Lower lobe of right lung (tissue), 2 donors: ENCODE results near the gene DCHS1. TPM values are rescaled to one million over a fixed set of nuclear protein-coding genes. Genes with fewer than 3 reads are reported as not detected.
A peak's percentile ranks its signal among the peaks of the same experiment; 100 is the strongest.

Source experiments
- ATAC-seq, 2 donors: fragments of 200-7000 bp; cut with Tn5 transposase; one replicate each; pipeline ENCODE4 v1.9.1; 2020 to 2022; ENCODE audit warnings: mild to moderate bottlenecking in 2 of 2, moderate library complexity in 2 of 2
- DNase-seq: peaks from one replicate; pipeline ENCODE4 v3.0.0-alpha.2; 2020
- H3K27ac ChIP-seq: fragments of 200-600 bp; one replicate; pipeline ENCODE4 v1.8.0; 2022
- H3K27me3 ChIP-seq: fragments of 200-600 bp; one replicate; pipeline ENCODE4 v1.8.0; 2022; ENCODE audit warnings: low read depth
- H3K36me3 ChIP-seq: fragments of 200-600 bp; one replicate; pipeline ENCODE4 v1.8.0; 2022; ENCODE audit warnings: mild to moderate bottlenecking
- H3K4me1 ChIP-seq: fragments of 200-600 bp; one replicate; pipeline ENCODE4 v1.8.0; 2022
- H3K4me3 ChIP-seq: fragments of 200-600 bp; one replicate; pipeline ENCODE4 v1.8.0; 2022; ENCODE audit warnings: mild to moderate bottlenecking
- H3K9me3 ChIP-seq: fragments of 200-600 bp; one replicate; pipeline ENCODE4 v1.8.0; 2022
- intact Hi-C: fragments of 100-400 bp; cut with DNase I; formaldehyde crosslinking; loops from one replicate; pipeline ENCODE4 v1.11.0; 2022
- total RNA-seq: library from RNA; stranded (reverse); fragmentation: NEBNext Ultra II Directional; extraction: Animal tissue kit (Norgen Biotek cat#: 25700); gene quantifications from one replicate; pipeline ENCODE4 v1.2.1, GENCODE V29; 2021
- TF ChIP-seq, protein P1 (sequence below): fragments of 200-600 bp; IDR thresholded peaks from one replicate; pipeline ENCODE4 v1.8.0; 2022; ENCODE audit warnings: antibody characterized with exemption, mild to moderate bottlenecking
- donor health status: DM: no; HTN: yes; CAD: no; lungs with severe emphysema.

DCHS1 gene
- total RNA-seq, 1 donor from 2014 or later, result 23.2 TPM

GRCh38 chr11:6594142-6594768 lies 61.4 kb downstream of the DCHS1 start:
- Histone ChIP-seq H3K4me3 (no peak overlapping the region), H3K27ac (no peak overlapping the region), H3K9me3 (no peaks in the 10 kb centered on the region), H3K36me3 (peaks cover 54% of the 10 kb centered on the region), H3K4me1 (no peaks in the 10 kb centered on the region), H3K27me3 (no peaks in the 10 kb centered on the region)
- intact Hi-C loops, result no loop called here
- TF ChIP-seq, protein P1, sequence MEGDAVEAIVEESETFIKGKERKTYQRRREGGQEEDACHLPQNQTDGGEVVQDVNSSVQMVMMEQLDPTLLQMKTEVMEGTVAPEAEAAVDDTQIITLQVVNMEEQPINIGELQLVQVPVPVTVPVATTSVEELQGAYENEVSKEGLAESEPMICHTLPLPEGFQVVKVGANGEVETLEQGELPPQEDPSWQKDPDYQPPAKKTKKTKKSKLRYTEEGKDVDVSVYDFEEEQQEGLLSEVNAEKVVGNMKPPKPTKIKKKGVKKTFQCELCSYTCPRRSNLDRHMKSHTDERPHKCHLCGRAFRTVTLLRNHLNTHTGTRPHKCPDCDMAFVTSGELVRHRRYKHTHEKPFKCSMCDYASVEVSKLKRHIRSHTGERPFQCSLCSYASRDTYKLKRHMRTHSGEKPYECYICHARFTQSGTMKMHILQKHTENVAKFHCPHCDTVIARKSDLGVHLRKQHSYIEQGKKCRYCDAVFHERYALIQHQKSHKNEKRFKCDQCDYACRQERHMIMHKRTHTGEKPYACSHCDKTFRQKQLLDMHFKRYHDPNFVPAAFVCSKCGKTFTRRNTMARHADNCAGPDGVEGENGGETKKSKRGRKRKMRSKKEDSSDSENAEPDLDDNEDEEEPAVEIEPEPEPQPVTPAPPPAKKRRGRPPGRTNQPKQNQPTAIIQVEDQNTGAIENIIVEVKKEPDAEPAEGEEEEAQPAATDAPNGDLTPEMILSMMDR, result no peak
- DNase-seq, result no peak
- ATAC-seq, result no peak

DNA sequence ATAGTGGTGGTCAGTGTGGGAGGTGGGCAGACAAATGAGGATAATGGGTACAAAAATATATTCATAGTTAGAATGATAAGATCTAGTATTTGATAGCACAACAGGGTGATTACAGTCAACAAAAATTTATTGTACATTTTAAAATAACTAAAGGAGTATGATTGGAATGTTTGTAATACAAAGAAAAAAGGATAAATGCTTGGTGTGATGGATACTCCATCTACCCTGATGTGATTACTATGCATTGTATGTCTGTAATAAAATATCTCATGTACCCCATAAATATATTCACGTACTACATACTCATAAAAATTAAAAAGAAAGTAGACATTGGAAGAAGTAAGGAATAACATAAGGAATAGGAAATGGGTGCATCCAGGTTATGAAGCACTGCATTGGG lies 67.6 kb downstream of the DCHS1 start:
- peaks cover 18% of the 10 kb centered on the region for H3K9me3 ChIP-seq
- H3K27ac ChIP-seq, result no peak overlapping the region
- intact Hi-C loops, result no loop called here
- no peak overlapping the region for H3K4me3 ChIP-seq
- ATAC-seq, result no peak
- H3K27me3 ChIP-seq, result no peaks in the 10 kb centered on the region
- no peaks in the 10 kb centered on the region for H3K4me1 ChIP-seq
- TF ChIP-seq, protein P1, result no peak
- DNase-seq, result no peak
- peaks cover 12% of the 10 kb centered on the region for H3K36me3 ChIP-seq

DNA sequence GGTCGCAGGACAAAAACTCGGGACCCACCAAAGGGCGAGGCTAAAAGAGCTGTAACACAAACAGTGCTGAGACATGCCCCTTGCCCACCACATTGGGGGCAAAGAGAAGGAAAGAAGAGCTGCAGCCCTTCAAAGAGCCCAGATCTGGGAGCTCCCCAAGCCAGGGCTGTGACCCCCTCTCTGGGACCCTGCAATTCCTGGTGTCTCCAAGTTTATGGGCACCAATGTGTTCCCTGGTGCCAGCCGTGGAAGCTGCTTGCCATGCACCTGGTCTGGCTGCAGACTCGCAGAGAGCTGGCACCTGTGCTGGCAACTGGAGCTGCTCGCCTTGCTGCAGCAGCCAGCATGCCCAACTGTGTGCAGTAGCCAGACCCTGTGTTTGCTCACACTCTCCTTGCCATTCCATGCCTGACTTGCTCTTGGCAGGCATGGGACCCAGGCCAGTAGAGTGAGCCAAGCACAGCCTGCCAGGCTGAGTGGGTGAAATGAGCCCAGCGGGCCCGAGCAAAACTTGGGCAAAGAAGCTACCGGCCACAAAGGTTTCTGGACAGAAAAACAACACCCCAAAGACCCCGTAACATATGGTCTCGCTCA lies 68.2 kb downstream of the DCHS1 start:
- Histone ChIP-seq H3K36me3 (peaks cover 7% of the 10 kb centered on the region), H3K4me3 (no peak overlapping the region), H3K27me3 (no peaks in the 10 kb centered on the region), H3K9me3 (peaks cover 22% of the 10 kb centered on the region), H3K4me1 (no peaks in the 10 kb centered on the region), H3K27ac (no peak overlapping the region)
- ATAC-seq (peak; percentile 48 to 64), DNase-seq (no peak)
- TF ChIP-seq, protein P1, result no peak
- intact Hi-C loops, result no loop called here

DNA sequence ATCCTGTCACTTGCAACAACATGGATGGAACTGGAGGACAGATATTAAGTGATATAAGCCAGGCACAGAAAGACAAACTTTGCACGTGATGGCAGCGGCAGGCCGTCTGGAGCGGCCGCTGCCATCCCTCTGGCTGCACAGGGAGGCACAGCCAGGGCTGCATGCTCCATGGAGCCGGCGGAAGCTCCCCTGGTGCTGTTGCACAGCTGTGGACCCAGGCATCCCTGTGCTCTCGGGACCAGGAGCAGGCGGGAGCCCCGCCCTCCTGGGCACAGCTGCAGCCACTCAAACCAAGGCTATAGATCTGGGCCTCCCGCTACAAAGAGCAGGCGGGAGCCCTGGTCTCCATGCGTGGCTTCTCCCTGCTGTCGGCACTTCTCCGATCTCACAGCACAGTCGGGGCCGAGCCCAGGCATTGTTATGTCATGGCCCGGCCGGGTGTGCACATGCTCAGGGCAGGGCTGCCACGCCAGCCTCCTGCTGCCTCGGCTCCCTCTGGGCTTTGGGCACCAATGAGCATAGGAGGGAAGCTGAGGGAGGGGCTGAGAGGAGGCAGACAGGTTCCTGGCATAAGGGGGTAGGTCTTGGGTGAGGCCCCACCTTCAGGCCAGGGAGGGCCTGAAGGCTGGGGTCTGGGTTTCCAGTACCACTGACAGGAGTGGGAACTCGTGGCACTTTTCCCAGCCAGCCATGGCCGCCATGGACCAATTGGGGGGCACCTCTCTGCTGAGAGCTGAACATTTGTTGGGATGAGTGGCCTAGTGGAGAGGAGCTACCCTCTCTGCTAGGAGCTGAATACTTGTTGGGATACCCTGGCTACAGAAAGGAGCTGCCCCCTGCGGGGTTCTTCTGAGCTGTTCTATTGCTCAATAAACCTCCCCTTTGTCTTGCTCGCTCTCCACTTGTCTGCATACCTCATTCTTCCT lies 68.9 kb downstream of the DCHS1 start:
- Histone ChIP-seq H3K27ac (no peak overlapping the region), H3K27me3 (no peaks in the 10 kb centered on the region), H3K4me1 (no peaks in the 10 kb centered on the region), H3K4me3 (no peak overlapping the region), H3K36me3 (no peaks in the 10 kb centered on the region), H3K9me3 (peaks cover 22% of the 10 kb centered on the region)
- TF ChIP-seq, protein P1, result no peak
- intact Hi-C loops, result no loop called here
- DNase-seq (no peak), ATAC-seq (peak in 1 of 2 donors; percentile 25)

DNA sequence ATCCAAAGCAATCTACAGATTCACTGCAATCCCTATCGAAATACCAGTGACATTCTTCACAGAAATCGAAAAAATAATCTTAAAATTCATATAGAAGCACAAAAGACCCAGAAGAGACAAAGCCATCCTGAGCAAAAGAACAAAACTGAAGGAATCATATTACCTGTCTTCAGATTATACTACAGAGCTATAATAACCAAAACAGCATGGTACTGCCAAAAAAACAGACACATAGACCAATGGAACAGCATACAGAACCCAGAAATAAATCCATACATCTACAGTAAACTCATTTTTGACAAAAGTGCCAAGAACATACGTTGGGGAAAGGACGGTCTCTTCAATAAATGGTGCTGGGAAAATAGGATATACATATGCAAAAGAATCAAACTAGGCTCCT lies 71.1 kb downstream of the DCHS1 start:
- H3K27me3 ChIP-seq, result no peaks in the 10 kb centered on the region
- no peak overlapping the region for H3K4me3 ChIP-seq
- DNase-seq, result no peak
- intact Hi-C loops, result no loop called here
- no peak overlapping the region for H3K27ac ChIP-seq
- no peaks in the 10 kb centered on the region for H3K4me1 ChIP-seq
- peaks cover 4% of the 10 kb centered on the region for H3K36me3 ChIP-seq
- ATAC-seq, result no peak
- peaks cover 22% of the 10 kb centered on the region for H3K9me3 ChIP-seq
- TF ChIP-seq, protein P1, result no peak
